Panc1 (cell line): Measurements from ENCODE around the gene KRAS.

Experiments used
- CTCF ChIP-seq: fragments of 450-650 bp; IDR thresholded peaks from 2 replicates; pipeline ENCODE4 v1.5.1; 2017; ENCODE audit warnings: mild to moderate bottlenecking
- SIN3A ChIP-seq: IDR thresholded peaks from 2 replicates; pipeline ENCODE4 v1.6.1; 2012; ENCODE audit warnings: low read depth, mild to moderate bottlenecking, low read length, moderate library complexity, borderline replicate concordance; ENCODE audit not compliant: insufficient read depth
- TF ChIP-seq, protein P1 (sequence below), 2 experiments: IDR thresholded peaks; 2 replicates each; pipeline ENCODE4 v1.6.1; 2011 to 2012; ENCODE audit warnings: low read depth in 2 of 2, control low read depth in 1 of 2, low read length in 1 of 2, mild to moderate bottlenecking in 1 of 2, moderate library complexity in 1 of 2; ENCODE audit not compliant: insufficient read depth in 1 of 2

DNA sequence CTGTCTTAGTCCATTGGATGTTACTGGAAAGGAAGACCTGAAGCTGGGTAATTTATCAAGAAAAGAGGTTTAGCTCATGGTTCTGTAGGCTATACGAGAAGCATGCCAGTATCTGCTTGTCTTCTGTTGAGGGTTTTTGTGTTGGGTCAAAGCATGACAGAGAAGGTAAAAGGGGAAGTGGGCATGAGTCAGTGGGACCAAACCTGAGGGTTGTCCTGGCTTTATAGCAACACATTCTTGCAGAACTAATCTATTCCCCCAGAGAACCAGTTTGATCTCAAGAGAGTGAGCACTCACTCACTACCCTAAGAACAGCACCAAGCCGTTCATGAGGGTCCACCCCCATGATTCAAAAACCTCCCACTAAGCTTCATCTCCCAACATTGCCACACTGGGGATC is 19.0 kb upstream of the KRAS start:
- TF ChIP-seq CTCF (no peak), SIN3A (no peak)
- TF ChIP-seq, protein P1, sequence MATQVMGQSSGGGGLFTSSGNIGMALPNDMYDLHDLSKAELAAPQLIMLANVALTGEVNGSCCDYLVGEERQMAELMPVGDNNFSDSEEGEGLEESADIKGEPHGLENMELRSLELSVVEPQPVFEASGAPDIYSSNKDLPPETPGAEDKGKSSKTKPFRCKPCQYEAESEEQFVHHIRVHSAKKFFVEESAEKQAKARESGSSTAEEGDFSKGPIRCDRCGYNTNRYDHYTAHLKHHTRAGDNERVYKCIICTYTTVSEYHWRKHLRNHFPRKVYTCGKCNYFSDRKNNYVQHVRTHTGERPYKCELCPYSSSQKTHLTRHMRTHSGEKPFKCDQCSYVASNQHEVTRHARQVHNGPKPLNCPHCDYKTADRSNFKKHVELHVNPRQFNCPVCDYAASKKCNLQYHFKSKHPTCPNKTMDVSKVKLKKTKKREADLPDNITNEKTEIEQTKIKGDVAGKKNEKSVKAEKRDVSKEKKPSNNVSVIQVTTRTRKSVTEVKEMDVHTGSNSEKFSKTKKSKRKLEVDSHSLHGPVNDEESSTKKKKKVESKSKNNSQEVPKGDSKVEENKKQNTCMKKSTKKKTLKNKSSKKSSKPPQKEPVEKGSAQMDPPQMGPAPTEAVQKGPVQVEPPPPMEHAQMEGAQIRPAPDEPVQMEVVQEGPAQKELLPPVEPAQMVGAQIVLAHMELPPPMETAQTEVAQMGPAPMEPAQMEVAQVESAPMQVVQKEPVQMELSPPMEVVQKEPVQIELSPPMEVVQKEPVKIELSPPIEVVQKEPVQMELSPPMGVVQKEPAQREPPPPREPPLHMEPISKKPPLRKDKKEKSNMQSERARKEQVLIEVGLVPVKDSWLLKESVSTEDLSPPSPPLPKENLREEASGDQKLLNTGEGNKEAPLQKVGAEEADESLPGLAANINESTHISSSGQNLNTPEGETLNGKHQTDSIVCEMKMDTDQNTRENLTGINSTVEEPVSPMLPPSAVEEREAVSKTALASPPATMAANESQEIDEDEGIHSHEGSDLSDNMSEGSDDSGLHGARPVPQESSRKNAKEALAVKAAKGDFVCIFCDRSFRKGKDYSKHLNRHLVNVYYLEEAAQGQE (IDR thresholded peaks at IDR 0.05; ENCODE audit: insufficient read depth in 1 of 2, low read depth in 2 of 2, low read length in 1 of 2) = no peak
